Fibroblast of pulmonary artery (primary cell): ENCODE results near the gene GNAL.

Experiments used
- DNase-seq: peaks from one replicate; pipeline ENCODE4 v3.0.0-alpha.2; 2010; ENCODE audit warnings: low read depth
- H3K4me3 ChIP-seq: replicated peaks from 2 replicates; pipeline ENCODE4 v1.5.1; 2011; ENCODE audit warnings: low read depth, mild to moderate bottlenecking, control low read depth, low read length, moderate library complexity
- TF ChIP-seq, protein P1 (sequence below): IDR thresholded peaks from 2 replicates; pipeline ENCODE4 v1.5.1; 2011; ENCODE audit warnings: mild to moderate bottlenecking, control low read depth, low read length, inconsistent platforms; ENCODE audit errors: missing control alignments

GNAL gene

DNA sequence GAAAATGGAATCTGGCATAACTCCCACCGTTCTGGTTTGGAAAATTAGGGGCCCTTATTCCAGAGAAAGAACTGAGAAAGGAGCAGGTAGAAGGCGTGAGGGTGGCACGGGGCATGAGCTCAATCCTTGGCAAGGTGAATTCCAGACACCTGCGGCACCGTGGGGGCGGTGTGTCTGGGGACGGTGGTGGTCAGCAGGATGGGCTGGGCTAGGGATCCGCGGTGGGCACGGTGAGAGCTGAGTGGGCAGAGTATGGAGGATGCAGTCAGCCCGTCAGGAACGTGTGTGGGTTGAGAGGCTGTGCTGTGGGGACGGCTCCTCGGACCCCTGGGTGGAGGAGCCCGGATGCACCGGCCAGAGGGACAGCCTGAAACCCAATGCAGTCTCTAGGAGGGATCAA lies 61.1 kb downstream of the GNAL start:
- no peak overlapping the region for H3K4me3 ChIP-seq
- TF ChIP-seq, protein P1, sequence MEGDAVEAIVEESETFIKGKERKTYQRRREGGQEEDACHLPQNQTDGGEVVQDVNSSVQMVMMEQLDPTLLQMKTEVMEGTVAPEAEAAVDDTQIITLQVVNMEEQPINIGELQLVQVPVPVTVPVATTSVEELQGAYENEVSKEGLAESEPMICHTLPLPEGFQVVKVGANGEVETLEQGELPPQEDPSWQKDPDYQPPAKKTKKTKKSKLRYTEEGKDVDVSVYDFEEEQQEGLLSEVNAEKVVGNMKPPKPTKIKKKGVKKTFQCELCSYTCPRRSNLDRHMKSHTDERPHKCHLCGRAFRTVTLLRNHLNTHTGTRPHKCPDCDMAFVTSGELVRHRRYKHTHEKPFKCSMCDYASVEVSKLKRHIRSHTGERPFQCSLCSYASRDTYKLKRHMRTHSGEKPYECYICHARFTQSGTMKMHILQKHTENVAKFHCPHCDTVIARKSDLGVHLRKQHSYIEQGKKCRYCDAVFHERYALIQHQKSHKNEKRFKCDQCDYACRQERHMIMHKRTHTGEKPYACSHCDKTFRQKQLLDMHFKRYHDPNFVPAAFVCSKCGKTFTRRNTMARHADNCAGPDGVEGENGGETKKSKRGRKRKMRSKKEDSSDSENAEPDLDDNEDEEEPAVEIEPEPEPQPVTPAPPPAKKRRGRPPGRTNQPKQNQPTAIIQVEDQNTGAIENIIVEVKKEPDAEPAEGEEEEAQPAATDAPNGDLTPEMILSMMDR = no peak
- DNase-seq = no peak

DNA sequence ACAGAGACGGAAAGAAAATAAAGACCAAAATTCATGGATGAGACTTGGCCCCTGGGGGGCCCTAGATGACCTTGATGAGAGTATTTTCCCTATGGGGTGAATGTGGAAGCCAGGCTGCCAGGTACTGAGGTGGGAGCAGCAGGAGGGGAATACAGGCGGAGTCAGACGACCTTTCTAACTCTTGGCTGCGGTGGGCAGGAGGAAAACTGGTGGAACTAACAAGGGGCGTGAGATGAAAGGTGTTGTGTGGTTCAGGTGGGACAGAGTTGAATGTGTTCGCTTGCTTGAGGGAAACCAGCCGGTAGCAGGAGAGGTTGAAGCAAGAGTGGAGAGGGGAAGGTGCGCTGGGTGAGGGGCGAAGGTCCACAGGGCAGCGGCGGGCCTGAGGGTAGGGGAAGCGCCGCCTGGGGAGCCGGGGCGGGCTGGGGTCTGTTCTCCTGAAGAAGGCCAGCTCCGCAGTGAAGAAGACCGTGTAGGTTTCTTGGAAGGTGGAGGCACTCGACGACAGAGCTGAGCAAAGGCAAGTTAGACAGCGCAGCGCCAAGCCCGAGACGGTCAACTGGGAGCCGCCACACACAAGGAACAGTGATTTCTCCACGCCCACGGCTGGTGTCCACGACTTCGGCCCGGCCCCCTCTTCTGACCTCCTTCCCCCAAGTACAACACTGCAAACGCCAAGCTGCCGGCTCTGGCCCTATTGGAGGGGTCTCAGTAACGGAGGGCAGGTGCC lies 61.7 kb downstream of the GNAL start:
- no peak for DNase-seq
- TF ChIP-seq, protein P1 = no peak
- no peak overlapping the region for H3K4me3 ChIP-seq

DNA sequence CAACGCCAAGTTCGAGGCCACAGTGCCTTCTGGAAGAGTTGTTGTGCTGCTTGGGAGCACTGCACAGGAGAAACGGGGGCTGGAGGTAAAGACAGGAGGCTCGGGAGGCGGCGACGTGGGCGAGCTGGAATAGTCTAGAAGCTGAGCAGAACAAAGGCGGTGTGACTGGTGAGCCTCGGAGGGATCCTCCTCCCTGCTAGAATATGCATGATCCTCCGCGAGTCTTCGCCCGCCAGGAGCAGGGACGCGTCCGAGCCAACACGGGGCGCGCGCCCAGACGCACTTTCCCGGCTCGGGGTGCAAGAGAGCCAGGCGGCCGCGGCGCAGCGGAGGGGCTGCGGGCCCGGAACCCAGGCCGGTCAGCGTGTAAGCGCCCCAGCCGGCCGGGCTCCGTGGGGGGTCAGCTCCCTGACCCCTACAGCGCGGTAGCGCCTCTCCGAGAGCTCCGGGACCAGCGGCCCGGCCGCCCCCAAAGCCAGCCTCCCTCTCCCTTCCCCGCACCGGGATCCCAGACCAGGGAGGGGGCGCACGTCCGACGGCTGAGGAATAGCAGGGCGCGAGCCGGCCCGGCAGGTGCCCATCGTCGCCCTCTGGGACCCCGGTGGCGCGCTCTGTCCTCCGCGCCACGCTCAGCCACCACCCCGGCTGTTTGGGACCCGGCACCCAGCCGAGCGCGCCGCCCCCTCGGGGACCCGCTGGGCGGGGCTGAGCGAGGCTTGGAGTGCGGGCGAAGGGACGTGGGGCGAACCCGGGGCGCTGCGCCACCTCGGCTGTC lies 62.5 kb downstream of the GNAL start:
- H3K4me3 ChIP-seq = no peak overlapping the region
- TF ChIP-seq, protein P1 = no peak
- no peak for DNase-seq

DNA sequence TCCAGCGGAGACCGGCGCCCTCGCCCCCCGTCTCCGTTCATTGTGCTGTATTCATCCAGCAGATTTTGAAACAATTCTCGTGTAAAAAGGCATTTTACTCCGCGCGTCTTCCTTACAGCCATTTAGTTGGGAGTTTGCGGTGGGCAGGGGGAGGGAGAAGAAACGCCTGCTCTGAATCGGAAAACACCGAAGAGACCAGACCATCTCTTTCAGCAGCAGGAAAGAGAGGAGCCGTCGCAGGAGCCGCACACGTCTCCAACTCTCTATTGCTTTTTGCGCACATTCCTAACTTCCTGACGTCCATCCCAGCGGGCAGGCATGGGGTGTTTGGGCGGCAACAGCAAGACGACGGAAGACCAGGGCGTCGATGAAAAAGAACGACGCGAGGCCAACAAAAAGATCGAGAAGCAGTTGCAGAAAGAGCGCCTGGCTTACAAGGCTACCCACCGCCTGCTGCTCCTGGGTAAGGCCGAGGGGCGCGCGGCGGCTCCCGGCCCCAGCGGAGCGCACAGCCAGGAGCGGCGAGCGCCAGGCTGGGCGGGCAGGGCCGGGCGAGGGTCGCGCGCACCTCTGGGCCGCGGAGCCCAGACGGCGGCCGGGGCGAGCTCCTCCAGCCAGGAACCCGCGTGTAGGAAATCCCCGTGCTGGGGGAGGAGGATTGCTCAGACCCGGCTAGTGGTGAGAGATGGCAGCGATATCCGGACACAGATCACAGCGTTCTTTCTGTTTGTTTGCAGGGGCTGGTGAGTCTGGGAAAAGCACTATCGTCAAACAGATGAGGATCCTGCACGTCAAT lies 63.2 kb downstream of the GNAL start:
- DNase-seq = peak; percentile 33
- no peak overlapping the region for H3K4me3 ChIP-seq
- TF ChIP-seq, protein P1 = no peak

DNA sequence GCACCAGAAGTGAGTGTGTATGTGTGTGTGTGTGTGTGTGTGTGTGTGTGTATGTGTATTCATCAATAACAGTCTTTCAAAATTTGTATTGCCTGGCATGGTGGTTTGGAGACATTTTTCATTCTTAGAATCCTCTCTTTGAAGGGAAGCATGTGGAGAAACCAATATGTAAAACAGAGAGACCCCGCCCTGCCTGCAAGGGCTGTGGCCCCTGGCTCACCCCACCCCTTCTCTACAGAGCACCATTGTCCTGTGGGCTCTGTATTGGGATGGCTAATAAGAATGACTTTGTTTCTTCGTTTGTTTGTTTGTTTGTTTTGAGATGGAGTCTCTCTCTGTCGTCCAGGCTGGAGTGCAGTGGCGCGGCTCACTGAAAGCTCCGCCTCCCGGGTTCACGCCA lies 65.9 kb downstream of the GNAL start:
- TF ChIP-seq, protein P1 = no peak
- DNase-seq = no peak
- no peak overlapping the region for H3K4me3 ChIP-seq

DNA sequence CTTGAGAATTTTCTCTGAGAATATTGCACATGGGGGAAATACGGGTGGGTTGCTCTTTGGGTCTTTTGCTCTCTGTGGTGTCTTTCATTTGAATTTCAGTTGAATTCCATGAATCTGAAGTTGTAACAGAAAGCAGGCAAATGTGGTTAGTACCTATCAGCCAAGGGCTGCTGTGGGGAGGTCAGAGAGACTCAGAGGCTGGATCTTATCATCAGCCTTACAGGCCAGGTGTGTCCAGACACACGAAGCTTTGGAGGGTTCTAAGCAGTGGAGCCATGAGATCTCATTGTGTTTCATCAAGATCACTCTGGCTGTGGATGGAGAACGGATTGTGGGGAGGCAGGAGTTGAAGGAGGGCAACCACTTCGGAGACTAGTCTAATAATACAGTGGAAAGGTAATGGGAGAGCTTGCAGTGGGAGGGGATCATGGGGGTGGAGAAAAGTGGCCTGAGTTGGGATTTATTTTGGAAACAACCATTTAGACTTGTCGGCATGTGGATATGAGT lies 68.1 kb downstream of the GNAL start:
- no peak for DNase-seq
- TF ChIP-seq, protein P1 = no peak
- H3K4me3 ChIP-seq = no peak overlapping the region
